ENCODE measurements around the gene MXD1.

The MXD1 gene

GRCh38 chr2:69954084-69954483 lies 39.2 kb downstream of the MXD1 start:
- DNase-seq: no peak

- no peak for DNase-seq
Measured at GRCh38 chr2:69955029-69955428, 40.1 kb downstream of the MXD1 start.

- DNase-seq: no peak
Measured at GRCh38 chr2:69956475-69956979, 41.6 kb downstream of the MXD1 start.

GRCh38 chr2:69957965-69958364 lies 43.1 kb downstream of the MXD1 start:
- DNase-seq: no peak

GRCh38 chr2:69958480-69958879 lies 43.6 kb downstream of the MXD1 start:
- DNase-seq: no peak

- no peak for DNase-seq
Measured at GRCh38 chr2:69959425-69959824, 44.5 kb downstream of the MXD1 start.

- DNase-seq: no peak
Measured at GRCh38 chr2:69960821-69961220, 45.9 kb downstream of the MXD1 start.

- DNase-seq: no peak
Measured at GRCh38 chr2:69961496-69961895, 46.6 kb downstream of the MXD1 start, which contains the start of gene ASPRV1. TSS of gene ASPRV1 (minus strand) at chr2:69961631. CDS start at chr2:69961436, 195 bp downstream.

GRCh38 chr2:69962986-69963730 lies 48.2 kb downstream of the MXD1 start:
- no peak for DNase-seq

- no peak for DNase-seq
Measured at GRCh38 chr2:69964353-69964841, 49.5 kb downstream of the MXD1 start.

- no peak for DNase-seq
Measured at GRCh38 chr2:69965756-69966445, 51.0 kb downstream of the MXD1 start.

- DNase-seq: no peak
Measured at GRCh38 chr2:69966496-69966895, 51.6 kb downstream of the MXD1 start.

GRCh38 chr2:69968609-69969008 lies 53.7 kb downstream of the MXD1 start:
- no peak for DNase-seq

GRCh38 chr2:69969126-69969983 lies 54.4 kb downstream of the MXD1 start:
- DNase-seq: no peak

- DNase-seq: no peak
Measured at GRCh38 chr2:69969991-69970390, 55.1 kb downstream of the MXD1 start.

- no peak for DNase-seq
Measured at GRCh38 chr2:69972822-69973221, 57.9 kb downstream of the MXD1 start.

GRCh38 chr2:69973335-69973735 lies 58.4 kb downstream of the MXD1 start:
- DNase-seq: peak; percentile 16

GRCh38 chr2:69975136-69975852 lies 60.4 kb downstream of the MXD1 start:
- DNase-seq: no peak

GRCh38 chr2:69975853-69976462 lies 61.0 kb downstream of the MXD1 start:
- no peak for DNase-seq

GRCh38 chr2:69977186-69977585 lies 62.3 kb downstream of the MXD1 start:
- no peak for DNase-seq

GRCh38 chr2:69977906-69978482 lies 63.1 kb downstream of the MXD1 start:
- no peak for DNase-seq
